ENCODE results near the gene AZU1.
"Not testable (repeated sequence)": the region's sequence is repeated elsewhere in the genome, so short reads cannot be mapped to it uniquely, and the experiment has no call there.

The AZU1 gene

GRCh38 chr19:823565-824121, 4.0 kb upstream of the AZU1 start:
- Histone ChIP-seq H3K36me3 (ENCODE audit: control insufficient read depth, insufficient read depth, low read length) (no peaks in the 10 kb centered on the region), H3K9ac (ENCODE audit: low read depth, low read length) (no peak overlapping the region), H3K27ac (ENCODE audit: low read depth, low read length) (no peak overlapping the region), H3K4me3 (ENCODE audit: low read depth, low read length) (no peak overlapping the region), H3K4me1 (ENCODE audit: control insufficient read depth, insufficient read depth, low read length) (no peaks in the 10 kb centered on the region), H3K9me3 (ENCODE audit: control insufficient read depth, insufficient read depth, low read length) (no peaks in the 10 kb centered on the region), H3K27me3 (ENCODE audit: control insufficient read depth, insufficient read depth, low read length) (no peaks in the 10 kb centered on the region)

GRCh38 chr19:824885-825284, 2.8 kb upstream of the AZU1 start:
- no peak overlapping the region for H3K4me3 ChIP-seq (ENCODE audit: low read depth, low read length)
- H3K9me3 ChIP-seq (ENCODE audit: control insufficient read depth, insufficient read depth, low read length) = no peaks in the 10 kb centered on the region
- no peaks in the 10 kb centered on the region for H3K4me1 ChIP-seq (ENCODE audit: control insufficient read depth, insufficient read depth, low read length)
- no peaks in the 10 kb centered on the region for H3K36me3 ChIP-seq (ENCODE audit: control insufficient read depth, insufficient read depth, low read length)
- H3K9ac ChIP-seq (ENCODE audit: low read depth, low read length) = no peak overlapping the region
- no peaks in the 10 kb centered on the region for H3K27me3 ChIP-seq (ENCODE audit: control insufficient read depth, insufficient read depth, low read length)
- H3K27ac ChIP-seq (ENCODE audit: low read depth, low read length) = no peak overlapping the region

- Histone ChIP-seq H3K4me1 (ENCODE audit: control insufficient read depth, insufficient read depth, low read length) (no peaks in the 10 kb centered on the region), H3K36me3 (ENCODE audit: control insufficient read depth, insufficient read depth, low read length) (no peaks in the 10 kb centered on the region), H3K9me3 (ENCODE audit: control insufficient read depth, insufficient read depth, low read length) (no peaks in the 10 kb centered on the region), H3K4me3 (ENCODE audit: low read depth, low read length) (no peak overlapping the region), H3K9ac (ENCODE audit: low read depth, low read length) (no peak overlapping the region), H3K27me3 (ENCODE audit: control insufficient read depth, insufficient read depth, low read length) (no peaks in the 10 kb centered on the region), H3K27ac (ENCODE audit: low read depth, low read length) (no peak overlapping the region)
Measured at GRCh38 chr19:825897-826644, 1.6 kb upstream of the AZU1 start.

GRCh38 chr19:827314-827709, 325 bp upstream of the AZU1 start:
- H3K4me3 ChIP-seq (ENCODE audit: low read depth, low read length) = no peak overlapping the region
- H3K27me3 ChIP-seq (ENCODE audit: control insufficient read depth, insufficient read depth, low read length) = no peaks in the 10 kb centered on the region
- no peaks in the 10 kb centered on the region for H3K9me3 ChIP-seq (ENCODE audit: control insufficient read depth, insufficient read depth, low read length)
- no peaks in the 10 kb centered on the region for H3K36me3 ChIP-seq (ENCODE audit: control insufficient read depth, insufficient read depth, low read length)
- no peak overlapping the region for H3K9ac ChIP-seq (ENCODE audit: low read depth, low read length)
- H3K4me1 ChIP-seq (ENCODE audit: control insufficient read depth, insufficient read depth, low read length) = no peaks in the 10 kb centered on the region
- no peak overlapping the region for H3K27ac ChIP-seq (ENCODE audit: low read depth, low read length)

GRCh38 chr19:829129-829758, 1.6 kb downstream of the AZU1 start:
- Histone ChIP-seq H3K27me3 (ENCODE audit: control insufficient read depth, insufficient read depth, low read length) (no peaks in the 10 kb centered on the region), H3K9me3 (ENCODE audit: control insufficient read depth, insufficient read depth, low read length) (no peaks in the 10 kb centered on the region), H3K27ac (ENCODE audit: low read depth, low read length) (no peak overlapping the region), H3K4me1 (ENCODE audit: control insufficient read depth, insufficient read depth, low read length) (no peaks in the 10 kb centered on the region), H3K36me3 (ENCODE audit: control insufficient read depth, insufficient read depth, low read length) (no peaks in the 10 kb centered on the region), H3K9ac (ENCODE audit: low read depth, low read length) (no peak overlapping the region), H3K4me3 (ENCODE audit: low read depth, low read length) (no peak overlapping the region)

- Histone ChIP-seq H3K9ac (ENCODE audit: low read depth, low read length) (no peak overlapping the region), H3K27ac (ENCODE audit: low read depth, low read length) (no peak overlapping the region), H3K27me3 (ENCODE audit: control insufficient read depth, insufficient read depth, low read length) (no peaks in the 10 kb centered on the region), H3K36me3 (ENCODE audit: control insufficient read depth, insufficient read depth, low read length) (no peaks in the 10 kb centered on the region), H3K4me3 (ENCODE audit: low read depth, low read length) (no peak overlapping the region), H3K9me3 (ENCODE audit: control insufficient read depth, insufficient read depth, low read length) (no peaks in the 10 kb centered on the region), H3K4me1 (ENCODE audit: control insufficient read depth, insufficient read depth, low read length) (no peaks in the 10 kb centered on the region)
Measured at GRCh38 chr19:831407-832369, 4.1 kb downstream of the AZU1 start.

GRCh38 chr19:834216-834615, 6.6 kb downstream of the AZU1 start:
- Histone ChIP-seq H3K9me3 (ENCODE audit: control insufficient read depth, insufficient read depth, low read length) (no peaks in the 10 kb centered on the region), H3K4me1 (ENCODE audit: control insufficient read depth, insufficient read depth, low read length) (no peaks in the 10 kb centered on the region)

GRCh38 chr19:835210-835810, 7.7 kb downstream of the AZU1 start:
- Histone ChIP-seq H3K9me3 (ENCODE audit: control insufficient read depth, insufficient read depth, low read length) (no peaks in the 10 kb centered on the region), H3K4me1 (ENCODE audit: control insufficient read depth, insufficient read depth, low read length) (no peaks in the 10 kb centered on the region), H3K36me3 (ENCODE audit: control insufficient read depth, insufficient read depth, low read length) (no peaks in the 10 kb centered on the region), H3K9ac (ENCODE audit: low read depth, low read length) (no peak overlapping the region), H3K27me3 (ENCODE audit: control insufficient read depth, insufficient read depth, low read length) (no peaks in the 10 kb centered on the region), H3K27ac (ENCODE audit: low read depth, low read length) (no peak overlapping the region), H3K4me3 (ENCODE audit: low read depth, low read length) (no peak overlapping the region)

More at GRCh38 chr19:834216-834615, 6.6 kb downstream of the AZU1 start:
- Histone ChIP-seq H3K36me3 (ENCODE audit: control insufficient read depth, insufficient read depth, low read length) (no peaks in the 10 kb centered on the region), H3K4me3 (ENCODE audit: low read depth, low read length) (no peak overlapping the region), H3K27me3 (ENCODE audit: control insufficient read depth, insufficient read depth, low read length) (no peaks in the 10 kb centered on the region), H3K9ac (ENCODE audit: low read depth, low read length) (no peak overlapping the region), H3K27ac (ENCODE audit: low read depth, low read length) (no peak overlapping the region)

- Histone ChIP-seq H3K27me3 (ENCODE audit: control insufficient read depth, insufficient read depth, low read length) (peaks cover 15% of the 10 kb centered on the region), H3K4me1 (ENCODE audit: control insufficient read depth, insufficient read depth, low read length) (no peaks in the 10 kb centered on the region), H3K9me3 (ENCODE audit: control insufficient read depth, insufficient read depth, low read length) (no peaks in the 10 kb centered on the region), H3K27ac (ENCODE audit: low read depth, low read length) (no peak within 1 kb of the TSS), H3K4me3 (ENCODE audit: low read depth, low read length) (no peak within 1 kb of the TSS), H3K9ac (ENCODE audit: low read depth, low read length) (no peak within 1 kb of the TSS), H3K36me3 (ENCODE audit: control insufficient read depth, insufficient read depth, low read length) (no peaks in the 10 kb centered on the region)
Measured at GRCh38 chr19:840519-841206, 13.0 kb downstream of the AZU1 start, which contains the start of gene PRTN3. PRTN3 (plus strand) TSS chr19:840999; CDS start chr19:841009, 10 bp downstream.

GRCh38 chr19:842802-843179, 15.2 kb downstream of the AZU1 start:
- not testable (repeated sequence) for H3K4me1 ChIP-seq (ENCODE audit: control insufficient read depth, insufficient read depth, low read length); H3K9me3 ChIP-seq (ENCODE audit: control insufficient read depth, insufficient read depth, low read length); H3K4me3 ChIP-seq (ENCODE audit: low read depth, low read length); H3K9ac ChIP-seq (ENCODE audit: low read depth, low read length); H3K36me3 ChIP-seq (ENCODE audit: control insufficient read depth, insufficient read depth, low read length); H3K27ac ChIP-seq (ENCODE audit: low read depth, low read length)
- H3K27me3 ChIP-seq (ENCODE audit: control insufficient read depth, insufficient read depth, low read length) = peaks cover 15% of the 10 kb centered on the region
